ENCODE measurements around the gene NIPAL4. TPM values are rescaled to one million over a fixed set of nuclear protein-coding genes. Genes with fewer than 3 reads are reported as not detected.

Gene NIPAL4
- total RNA-seq, 6 experiments from 2014 or later = 0.14 to 0.38 (median 0.22) TPM

DNA sequence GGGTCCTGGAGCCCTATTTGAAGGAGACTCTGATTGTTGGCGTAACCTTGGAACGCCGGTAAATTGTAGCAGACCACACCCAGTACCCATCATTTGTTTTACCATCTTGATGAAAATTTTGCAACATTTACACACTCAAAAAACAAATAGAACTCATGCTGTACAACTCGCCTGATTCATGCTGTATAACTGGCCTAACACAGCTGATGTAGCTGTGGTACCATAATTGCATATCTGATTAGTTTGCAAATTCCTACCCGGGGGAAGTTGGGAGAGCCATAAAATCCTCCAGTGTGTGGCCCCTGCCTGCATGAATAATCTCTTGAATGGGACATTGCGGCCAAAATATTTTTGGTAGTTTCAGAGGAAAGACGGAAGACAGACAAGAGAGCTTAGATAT is 9.7 kb downstream of the NIPAL4 start:
- Mint-ChIP-seq H3K27me3 (ENCODE audit: insufficient read depth) (peaks cover 3% of the 10 kb centered on the region; the same call in 1 of the 2 replicates), H3K4me3 (no peak overlapping the region), H3K27ac (no peak overlapping the region), H3K36me3 (ENCODE audit: low read depth) (0 out of 2 replicates have a peak, but pooled peaks cover 6% of the 10 kb centered on the region), H3K9me3 (no peaks in the 10 kb centered on the region), H3K4me1 (ENCODE audit: low read depth) (peaks cover 63% of the 10 kb centered on the region)
- TF ChIP-seq CTCF (IDR thresholded peaks at IDR 0.05) = no peak
- DNase-seq = no peak

DNA sequence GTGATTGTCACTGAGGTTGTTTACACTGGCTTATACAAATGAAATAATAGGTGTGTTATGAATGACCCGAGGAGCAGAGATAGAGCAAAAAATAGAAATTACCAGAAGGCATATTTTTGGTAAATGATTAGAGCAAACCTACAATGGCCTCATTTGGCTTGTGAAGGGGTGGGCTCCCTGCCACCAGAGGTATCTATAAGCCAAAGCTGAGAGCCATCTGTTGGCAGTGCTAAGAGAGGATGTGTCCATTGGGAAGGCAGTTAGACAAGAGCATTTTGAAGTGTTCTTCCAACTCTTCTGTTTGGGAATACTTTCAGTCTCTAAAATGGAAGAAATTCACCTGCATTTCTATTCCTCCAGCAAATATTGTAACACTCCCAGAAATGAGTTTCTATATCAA is 10.6 kb downstream of the NIPAL4 start:
- peaks cover 11% of the 10 kb centered on the region for H3K36me3 Mint-ChIP-seq (ENCODE audit: low read depth)
- no peak for DNase-seq
- no peaks in the 10 kb centered on the region for H3K9me3 Mint-ChIP-seq
- H3K27me3 Mint-ChIP-seq (ENCODE audit: insufficient read depth) = peaks cover 3% of the 10 kb centered on the region; the same call in 1 of the 2 replicates
- TF ChIP-seq CTCF (IDR thresholded peaks at IDR 0.05) = no peak
- peaks cover 63% of the 10 kb centered on the region for H3K4me1 Mint-ChIP-seq (ENCODE audit: low read depth)
- no peak overlapping the region for H3K4me3 Mint-ChIP-seq
- no peak overlapping the region for H3K27ac Mint-ChIP-seq

GRCh38 chr5:157471709-157472108 is 11.7 kb downstream of the NIPAL4 start:
- peaks cover 57% of the 10 kb centered on the region for H3K4me1 Mint-ChIP-seq (ENCODE audit: low read depth)
- H3K27ac Mint-ChIP-seq = no peak overlapping the region
- peaks cover 5% of the 10 kb centered on the region; the same call in 1 of the 2 replicates for H3K27me3 Mint-ChIP-seq (ENCODE audit: insufficient read depth)
- no peak overlapping the region for H3K4me3 Mint-ChIP-seq
- no peaks in the 10 kb centered on the region for H3K9me3 Mint-ChIP-seq
- peak; percentile 88 for TF ChIP-seq CTCF (IDR thresholded peaks at IDR 0.05)
- DNase-seq = peak; percentile 32
- H3K36me3 Mint-ChIP-seq (ENCODE audit: low read depth) = peaks cover 15% of the 10 kb centered on the region

DNA sequence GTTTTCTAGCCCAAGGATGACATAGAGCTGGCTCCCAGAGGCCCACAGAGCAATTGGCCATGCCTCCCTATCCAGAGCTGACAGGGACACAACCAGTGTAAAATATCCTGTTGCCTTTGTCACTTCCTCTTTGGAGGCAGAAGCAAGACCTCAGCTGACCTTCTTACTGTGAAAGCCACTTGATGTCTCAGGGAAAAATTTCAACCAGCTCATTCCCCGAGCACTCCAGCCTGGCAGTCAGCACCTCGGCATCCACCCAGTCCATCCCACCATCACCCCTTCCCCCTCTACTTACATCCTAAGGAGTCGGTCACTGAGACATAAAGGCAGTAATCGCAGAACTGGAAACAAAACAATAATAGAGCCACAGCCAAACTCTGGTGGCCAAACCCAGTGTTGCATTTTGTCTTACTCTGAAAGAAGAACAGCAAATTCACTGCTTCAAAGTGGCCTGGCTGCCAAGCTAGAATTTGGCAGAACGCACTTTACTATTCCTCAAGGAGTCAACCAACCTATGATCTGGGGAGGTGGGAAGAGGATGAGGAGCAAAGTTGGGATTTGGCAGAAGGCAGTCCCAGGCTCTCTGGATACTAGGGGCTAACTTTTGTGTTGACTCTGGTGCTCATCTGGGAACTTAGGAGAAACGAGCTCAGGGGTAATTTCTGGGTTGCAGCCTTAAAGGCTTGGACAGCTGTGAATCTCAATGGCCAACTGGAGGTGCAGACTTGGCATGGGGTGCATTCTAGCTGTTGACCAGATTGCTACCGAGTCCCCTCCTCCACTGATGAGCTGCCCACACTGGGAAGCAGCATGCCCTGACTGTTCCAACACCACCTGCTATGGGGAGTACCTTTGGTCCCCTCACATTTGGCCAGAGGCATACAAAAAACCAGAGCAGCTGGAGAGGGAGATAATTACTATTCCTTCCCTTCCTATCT is 13.6 kb downstream of the NIPAL4 start:
- peaks cover 5% of the 10 kb centered on the region; the same call in 1 of the 2 replicates for H3K27me3 Mint-ChIP-seq (ENCODE audit: insufficient read depth)
- peak; percentile 87 for DNase-seq
- H3K4me1 Mint-ChIP-seq (ENCODE audit: low read depth) = peaks cover 72% of the 10 kb centered on the region
- no peaks in the 10 kb centered on the region for H3K9me3 Mint-ChIP-seq
- peak; percentile 68 for TF ChIP-seq CTCF (IDR thresholded peaks at IDR 0.05)
- H3K36me3 Mint-ChIP-seq (ENCODE audit: low read depth) = peaks cover 20% of the 10 kb centered on the region
- peak overlapping the region; percentile 70 for H3K4me3 Mint-ChIP-seq
- H3K27ac Mint-ChIP-seq = peak overlapping the region; percentile 82

DNA sequence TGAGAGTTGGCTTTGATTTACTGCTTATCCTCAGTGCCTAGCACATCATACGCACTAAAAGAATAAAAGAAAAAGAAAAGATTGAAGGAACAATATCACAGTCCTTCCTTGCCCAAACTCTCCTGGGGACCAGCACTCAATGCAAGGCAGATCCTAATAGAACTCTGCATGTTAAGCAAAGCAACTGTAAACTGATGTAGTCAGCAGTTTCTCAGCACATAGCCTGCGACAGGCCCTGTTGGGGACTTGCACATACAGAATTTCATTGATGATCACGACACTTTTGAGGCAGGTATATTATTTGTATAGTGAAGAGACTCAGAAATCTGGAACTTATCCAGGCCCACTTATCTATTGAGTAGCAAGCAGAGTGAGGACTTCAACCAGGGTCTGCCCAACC is 15.4 kb downstream of the NIPAL4 start:
- Mint-ChIP-seq H3K27me3 (ENCODE audit: insufficient read depth) (peaks cover 5% of the 10 kb centered on the region; the same call in 1 of the 2 replicates), H3K36me3 (ENCODE audit: low read depth) (peaks cover 20% of the 10 kb centered on the region), H3K4me1 (ENCODE audit: low read depth) (peaks cover 73% of the 10 kb centered on the region), H3K9me3 (no peaks in the 10 kb centered on the region), H3K27ac (peak overlapping the region; percentile 82), H3K4me3 (no peak overlapping the region)
- TF ChIP-seq CTCF (IDR thresholded peaks at IDR 0.05) = no peak
- DNase-seq = no peak
